NCI-H748 treated with DMSO at 0.1 percent for 48 hours (cell line): ENCODE measurements around the gene SETBP1.

Source experiments
- DNase-seq: peaks from one replicate; lab custom pipeline; 2025; lab: John Stamatoyannopoulos, UW

The SETBP1 gene

GRCh38 chr18:44759925-44760342, 79.2 kb downstream of the SETBP1 start:
- no peak for DNase-seq

DNA sequence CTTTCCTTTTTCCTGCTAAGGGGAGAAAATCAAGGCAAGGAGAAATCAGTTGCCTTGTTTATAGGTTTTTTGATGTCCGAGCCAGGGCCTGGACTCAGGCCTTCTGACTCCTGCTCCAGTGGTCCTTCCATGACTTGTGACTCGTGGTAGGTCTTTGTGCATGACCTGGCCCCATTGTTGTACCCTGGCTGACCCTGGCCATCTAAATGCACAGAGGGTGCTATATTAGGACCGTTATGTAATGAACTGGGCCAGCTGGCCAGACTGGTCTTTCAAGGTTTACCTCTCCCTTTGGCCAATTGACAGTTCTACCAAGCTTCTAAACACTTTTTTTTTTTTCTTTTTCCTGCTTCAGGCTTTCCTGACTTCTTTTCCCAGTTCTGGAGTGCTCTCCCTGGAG, 81.1 kb downstream of the SETBP1 start:
- no peak for DNase-seq

DNA sequence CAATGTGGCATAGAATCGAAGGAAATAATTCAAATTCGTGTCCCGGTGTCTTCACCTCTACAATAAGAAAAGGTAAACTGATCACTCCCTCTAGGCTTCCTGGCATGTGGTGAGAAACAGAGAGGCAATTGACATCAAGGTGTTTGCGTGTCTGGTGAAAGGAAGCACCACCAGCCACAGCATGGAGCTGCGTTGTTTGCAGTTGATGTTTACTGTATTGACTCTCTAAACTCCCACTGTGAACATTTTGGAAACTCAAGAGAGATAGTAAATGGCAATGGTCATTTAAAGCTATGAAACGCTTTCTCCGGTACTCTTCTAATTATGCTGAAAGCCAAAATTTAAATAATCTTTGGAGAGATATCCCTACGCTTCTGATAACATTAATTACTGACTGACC, 82.6 kb downstream of the SETBP1 start:
- no peak for DNase-seq

GRCh38 chr18:44764863-44765262, 84.2 kb downstream of the SETBP1 start:
- no peak for DNase-seq

DNA sequence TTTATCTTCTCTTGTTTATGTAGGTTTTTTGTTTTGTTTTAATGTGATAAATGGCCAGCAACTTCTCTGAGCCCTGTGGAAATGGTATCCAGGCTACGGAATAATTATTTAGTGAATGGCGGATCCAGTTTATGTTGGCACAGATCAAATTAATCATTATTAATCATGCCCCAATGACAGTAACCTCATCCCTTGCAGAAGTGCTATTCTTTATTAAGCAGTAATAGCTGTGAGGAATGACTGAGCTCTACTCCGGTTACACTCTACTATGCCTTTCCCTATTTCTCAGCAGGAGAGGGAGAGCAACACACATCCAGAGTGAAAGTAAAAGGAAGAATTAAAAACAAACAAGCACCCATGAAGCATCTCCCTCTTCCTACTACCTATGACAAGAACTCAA, 84.8 kb downstream of the SETBP1 start:
- DNase-seq: no peak

DNA sequence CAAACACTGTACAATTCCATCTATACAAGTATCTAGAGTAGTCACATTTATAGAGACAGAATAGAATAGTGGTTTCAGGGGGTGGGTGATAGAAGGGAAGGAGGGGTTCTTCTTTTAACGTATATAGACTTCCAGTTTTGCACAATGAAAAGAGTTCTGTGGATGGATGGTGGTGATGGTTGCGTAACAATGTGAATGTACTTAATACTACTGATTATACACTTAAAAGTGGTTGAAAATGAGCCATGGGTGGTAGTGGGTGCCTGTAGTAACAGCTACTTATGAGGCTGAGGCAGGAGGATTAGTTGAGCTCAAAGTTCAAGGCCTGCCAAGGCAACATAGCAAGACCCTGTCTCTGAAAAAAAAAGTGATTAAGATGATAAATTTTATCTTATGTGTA, 85.8 kb downstream of the SETBP1 start:
- no peak for DNase-seq

DNA sequence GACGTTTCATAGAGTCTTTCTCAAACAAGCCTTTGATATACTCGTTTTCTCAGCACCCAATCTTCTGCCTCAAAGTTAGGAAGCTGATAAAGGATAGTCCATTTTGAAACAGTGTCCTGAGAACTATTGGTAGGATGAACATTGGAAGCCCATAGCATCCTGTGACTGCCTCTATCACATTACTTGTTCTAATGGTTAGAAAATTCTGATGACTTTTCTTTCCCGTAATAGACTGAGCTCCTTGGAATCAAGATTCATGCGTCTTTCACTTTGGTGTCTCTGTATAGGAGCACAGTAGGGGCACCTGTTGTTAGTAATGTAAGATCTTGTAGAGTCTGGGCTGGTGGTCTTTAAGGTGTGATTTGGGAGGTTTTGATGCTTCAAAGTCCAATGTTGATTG, 87.1 kb downstream of the SETBP1 start:
- DNase-seq: no peak

GRCh38 chr18:44770641-44771040, 90.0 kb downstream of the SETBP1 start:
- DNase-seq: no peak

GRCh38 chr18:44771572-44771955, 90.9 kb downstream of the SETBP1 start:
- no peak for DNase-seq

GRCh38 chr18:44771956-44772917, 91.5 kb downstream of the SETBP1 start:
- peak; percentile 36 for DNase-seq

GRCh38 chr18:44773640-44774155, 93.0 kb downstream of the SETBP1 start:
- DNase-seq: no peak

DNA sequence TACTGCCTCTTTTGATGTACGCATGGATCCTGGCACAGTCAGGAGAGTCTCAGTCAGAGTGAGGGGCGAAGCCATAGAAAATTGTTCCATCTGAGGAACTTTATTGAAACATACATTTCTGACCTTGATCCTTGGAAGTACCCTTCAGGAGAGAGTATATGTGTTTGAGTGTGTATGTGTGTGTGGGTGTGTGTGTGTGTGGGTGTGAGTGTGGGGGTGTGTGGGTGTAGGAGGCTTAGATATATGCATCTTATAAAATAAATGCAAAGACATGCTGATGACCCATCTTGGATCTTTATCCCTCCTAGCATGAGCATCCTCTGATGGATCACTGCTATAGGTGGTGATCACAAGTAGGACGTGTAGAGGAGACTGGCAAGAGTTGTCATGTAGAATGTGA, 93.5 kb downstream of the SETBP1 start:
- DNase-seq: no peak

GRCh38 chr18:44777457-44778192, 96.9 kb downstream of the SETBP1 start:
- DNase-seq: no peak

DNA sequence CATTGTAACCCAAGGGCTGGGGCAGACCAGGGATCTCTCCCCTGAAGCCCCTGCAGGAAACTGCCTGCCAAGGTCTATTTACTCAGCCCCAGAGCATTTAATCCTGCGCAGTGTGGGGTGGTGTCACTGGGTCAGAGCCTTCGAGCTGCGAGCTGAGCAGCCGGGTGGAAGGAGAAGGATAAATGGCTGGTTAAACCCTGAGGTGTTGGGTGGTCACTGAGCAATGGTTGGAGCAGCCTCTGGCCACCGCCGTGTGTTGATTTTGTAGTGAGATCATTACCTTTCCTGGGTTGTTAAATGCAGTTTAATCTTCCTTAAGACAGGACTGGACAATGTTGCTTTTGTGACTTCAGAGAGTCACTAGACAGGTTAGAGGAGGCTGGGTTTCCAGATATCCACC, 98.1 kb downstream of the SETBP1 start:
- DNase-seq: no peak

DNA sequence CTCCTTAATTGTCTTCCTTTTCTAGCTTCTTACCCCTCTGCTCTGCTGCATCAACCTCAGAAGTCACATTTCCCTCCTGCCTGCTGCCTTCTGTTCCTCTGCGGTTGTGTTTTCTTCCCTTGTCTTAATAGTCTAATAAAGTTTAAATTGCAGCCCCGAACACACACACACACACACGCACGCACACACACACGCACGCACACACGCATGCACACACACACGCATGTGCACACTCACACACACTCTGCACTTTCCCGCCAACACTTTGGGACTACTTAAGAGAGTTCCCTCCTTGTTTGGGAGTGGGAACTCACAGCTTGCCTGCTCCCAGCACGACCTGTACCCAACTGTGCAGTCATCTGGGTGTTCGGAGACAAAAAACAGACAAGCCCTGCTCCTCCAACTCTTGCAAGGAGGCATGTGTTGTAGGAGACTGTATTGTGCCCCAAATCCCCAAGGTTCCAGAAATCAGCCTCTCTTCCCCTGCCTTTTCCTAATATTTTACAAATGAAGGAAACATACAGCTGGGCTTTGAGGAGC, 99.1 kb downstream of the SETBP1 start:
- no peak for DNase-seq

GRCh38 chr18:44781886-44782285, 101.2 kb downstream of the SETBP1 start:
- no peak for DNase-seq

DNA sequence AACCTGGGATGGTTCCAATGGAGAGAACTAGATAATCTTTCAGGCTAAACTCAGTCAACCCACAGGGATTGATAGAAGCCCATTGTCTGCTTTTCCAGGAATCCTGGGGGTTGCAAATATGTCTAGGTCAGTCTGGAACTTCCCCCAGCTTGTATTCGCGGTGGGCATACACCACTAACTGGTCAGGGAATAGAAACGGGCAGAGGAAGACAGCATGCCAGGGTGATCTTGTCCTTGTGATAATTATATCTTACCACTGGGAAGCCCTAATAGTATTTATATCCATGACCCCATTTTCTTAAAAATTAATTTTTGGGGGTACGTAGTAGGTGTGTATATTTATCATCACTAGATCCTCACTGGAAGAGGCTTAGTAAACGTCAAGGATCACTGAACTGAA, 101.9 kb downstream of the SETBP1 start:
- no peak for DNase-seq

- no peak for DNase-seq
These were observed 102.7 kb downstream of the SETBP1 start for GRCh38 chr18:44783371-44783770.

- no peak for DNase-seq
These were observed 105.6 kb downstream of the SETBP1 start for GRCh38 chr18:44786257-44786656.

GRCh38 chr18:44786688-44787087, 106.0 kb downstream of the SETBP1 start:
- no peak for DNase-seq

GRCh38 chr18:44788334-44788733, 107.6 kb downstream of the SETBP1 start:
- DNase-seq: no peak

DNA sequence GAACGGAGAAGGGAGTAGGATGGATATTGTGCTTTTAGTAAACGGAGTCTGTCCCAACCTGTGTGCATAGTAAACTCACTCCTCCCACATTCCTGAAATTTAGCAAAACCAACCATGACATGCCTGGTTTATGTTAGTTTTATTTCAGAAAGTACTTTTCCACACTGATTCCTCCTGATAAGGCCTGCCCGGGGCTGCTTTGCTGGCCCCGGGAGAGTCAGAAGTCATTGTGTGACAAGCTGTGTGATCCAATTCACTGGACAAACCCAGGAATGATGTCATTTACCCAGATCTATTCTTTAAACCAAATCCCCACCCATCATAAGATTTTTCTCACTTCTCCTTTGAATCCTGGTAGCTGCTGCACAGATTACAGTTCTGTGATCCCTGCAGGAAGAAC, 109.0 kb downstream of the SETBP1 start:
- no peak for DNase-seq

DNA sequence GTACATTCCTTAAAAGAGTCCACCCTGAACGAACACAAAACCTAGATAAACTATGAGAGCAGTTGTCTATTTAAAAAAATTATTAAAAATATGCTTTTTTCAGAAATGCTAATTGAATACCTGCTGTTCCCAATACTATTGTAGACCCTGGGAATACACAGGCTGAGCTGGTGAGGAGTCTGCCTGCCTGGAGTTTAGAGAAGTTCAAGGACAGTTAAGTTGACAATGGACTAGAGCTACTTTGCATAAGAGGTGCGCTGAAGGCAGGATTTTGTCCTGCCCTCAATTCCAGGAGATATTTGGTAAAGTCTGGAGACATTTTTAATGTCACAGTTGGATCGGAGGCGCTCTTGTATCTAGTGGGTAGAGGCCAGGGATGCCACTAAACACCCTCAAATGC, 110.2 kb downstream of the SETBP1 start:
- DNase-seq: no peak
